HepG2 (cell line): ENCODE measurements around the gene TMEM134. TPM values are rescaled to one million over a fixed set of nuclear protein-coding genes. Genes with fewer than 3 reads are reported as not detected.
"Not testable (repeated sequence)": the region's sequence is repeated elsewhere in the genome, so short reads cannot be mapped to it uniquely, and the experiment has no call there.

Experiments used
- ATAC-seq: fragments of 200-7000 bp; cut with Tn5 transposase; 3 replicates; pipeline ENCODE4 v1.9.1; 2020; ENCODE audit warnings: mild to moderate bottlenecking, moderate library complexity
- BruUV-seq: library from RNA; stranded (reverse); fragments of 400-500 nt; replicated peaks from 2 replicates; lab custom pipeline; 2021; lab: Mats Ljungman, UMichigan
- CTCF ChIA-PET: fragments of 300-600 bp; formaldehyde crosslinking; extraction: SDS; loops from one replicate; lab custom pipeline; 2021; ENCODE audit warnings: low total read pairs, inconsistent platforms, low intra/inter-chr PET ratio; lab: Yijun Ruan, JAX
- POLR2A ChIA-PET: fragments of 350-600 bp; sonication (Branson Sonifier 250); formaldehyde crosslinking; loops from one replicate; lab custom pipeline; 2020; ENCODE audit warnings: antibody characterized with exemption, inconsistent platforms; lab: Yijun Ruan, JAX
- DNase-seq: peaks from one replicate; pipeline ENCODE4 v3.0.0-alpha.2; 2015; ENCODE audit warnings: low spot score
- FAIRE-seq: peaks from 3 replicates; lab custom pipeline; 2011; peaks lifted over from hg19 to GRCh38; lab: Jason Lieb, UNC
- H2AFZ ChIP-seq: one replicate; pipeline ENCODE4 v1.6.1; 2011; ENCODE audit warnings: low read length, inconsistent platforms
- H3K27ac ChIP-seq: fragments of 300-600 bp; 3 replicates; pipeline ENCODE4 v1.8.0; 2011; ENCODE audit warnings: mixed run types, mild to moderate bottlenecking, mixed read lengths, low read length, inconsistent platforms; ENCODE audit not compliant: insufficient read depth; ENCODE audit errors: extremely low read length
- H3K27me3 ChIP-seq, 2 experiments: fragments of 200-600 bp in 1 of 2; 2 replicates in 1 of 2; 3 replicates in 1 of 2; pipeline versions ENCODE4 v1.6.0 to v1.8.0; 2011; ENCODE audit warnings: low read length in 2 of 2, mild to moderate bottlenecking in 2 of 2, moderate library complexity in 2 of 2, inconsistent platforms in 1 of 2; ENCODE audit not compliant: insufficient read depth in 2 of 2, control insufficient read depth in 1 of 2
- H3K36me3 ChIP-seq, 2 experiments: fragments of 200-600 bp in 1 of 2; replicated peaks in 1 of 2; 2 replicates in 1 of 2; 3 replicates in 1 of 2; pipeline versions ENCODE4 v1.5.1 to v1.8.0; 2011; ENCODE audit warnings: low read length in 2 of 2, inconsistent platforms in 1 of 2; ENCODE audit not compliant: insufficient read depth in 2 of 2, control insufficient read depth in 1 of 2
- H3K4me1 ChIP-seq: 2 replicates; pipeline ENCODE4 v1.5.1; 2012; ENCODE audit warnings: low read length, inconsistent platforms; ENCODE audit not compliant: insufficient read depth
- H3K4me2 ChIP-seq: 2 replicates; pipeline ENCODE4 v1.6.0; 2011; ENCODE audit warnings: low read depth, low read length, inconsistent platforms
- H3K4me3 ChIP-seq, 3 experiments: fragments of 200-600 bp in 1 of 3; sonication (generic), shearing (Covaris generic) in 1 of 3; replicated peaks in 1 of 3; 2 replicates each; pipeline ENCODE4 v1.5.1; 2011 to 2016; ENCODE audit warnings: low read length in 3 of 3, inconsistent platforms in 2 of 3, low read depth in 2 of 3, mild to moderate bottlenecking in 2 of 3, control low read depth in 1 of 3, mixed read lengths in 1 of 3; ENCODE audit not compliant: insufficient read depth in 1 of 3
- H3K79me2 ChIP-seq: one replicate; pipeline ENCODE4 v1.6.1; 2011; ENCODE audit warnings: low read length, inconsistent platforms; ENCODE audit not compliant: insufficient read depth
- H3K9ac ChIP-seq: 2 replicates; pipeline ENCODE4 v1.6.0; 2011; ENCODE audit warnings: mild to moderate bottlenecking, low read depth, low read length, inconsistent platforms; ENCODE audit not compliant: insufficient read depth
- H3K9me3 ChIP-seq: 2 replicates; pipeline ENCODE4 v1.5.1; 2012; ENCODE audit warnings: mild to moderate bottlenecking, low read length
- H4K20me1 ChIP-seq: 2 replicates; pipeline ENCODE4 v1.6.0; 2011; ENCODE audit warnings: inconsistent platforms, mild to moderate bottlenecking, low read length, moderate library complexity; ENCODE audit not compliant: insufficient read depth
- ZNF121 ChIP-seq: sonication (generic); formaldehyde crosslinking; IDR thresholded peaks from 2 replicates; pipeline ENCODE4 v1.5.0; 2020; ENCODE audit warnings: mild to moderate bottlenecking, missing genetic modification reagents
- WGBS: methylation state at CpG from one replicate; pipeline ENCODE4 v1.1.6; 2017; ENCODE audit warnings: low lambda C conversion rate; 5-methylcytosine and 5-hydroxymethylcytosine counted together
- in situ Hi-C: cut with HindIII; loops from 2 replicates; pipeline ENCODE4 v1.10.0; 2017; ENCODE audit warnings: low pct_unique_long_range_greater_than_20kb; ENCODE audit not compliant: extremely low pct_ligation_motif_present
- intact Hi-C: fragments of 100-400 bp; cut with micrococcal nuclease; formaldehyde crosslinking; loops from one replicate; pipeline ENCODE4 v1.10.0; 2022; ENCODE audit not compliant: unreplicated experiment
- polyA plus RNA-seq, 8 experiments: library from polyadenylated mRNA; depleted of rRNA in 3 of 8; stranded (reverse) in 7 of 8; unstranded in 1 of 8; fragments of >200 nt; fragmentation: Illumina TruSeq in 4 of 8; extraction: Trizol in 4 of 8; gene quantifications; 2 replicates each; pipeline versions ENCODE4 v1.2.1 to v1.2.3, GENCODE V29; 2011 to 2016; ENCODE audit warnings: low read depth in 4 of 8, missing spikeins in 1 of 8, mixed read lengths in 1 of 8; ENCODE audit not compliant: insufficient read depth in 1 of 8
- total RNA-seq, 5 experiments: library from RNA; depleted of rRNA; stranded (reverse); fragments of >200 nt; fragmentation: Illumina TruSeq; extraction: Trizol; gene quantifications; 2 replicates each; pipeline ENCODE4 v1.2.3, GENCODE V29; 2016; ENCODE audit warnings: low read depth in 1 of 5
- TF ChIP-seq, protein P1 (sequence below): sonication (generic); formaldehyde crosslinking; IDR thresholded peaks from 2 replicates; pipeline ENCODE4 v1.4.0; 2020; ENCODE audit warnings: missing genetic modification reagents
- TF ChIP-seq, protein P2 (sequence below): sonication (generic); formaldehyde crosslinking; IDR thresholded peaks from 2 replicates; pipeline ENCODE4 v1.5.0; 2020; ENCODE audit warnings: mild to moderate bottlenecking, missing genetic modification reagents

TMEM134 gene
- total and polyA plus RNA-seq, 2 of the 13 experiments (the other 11 are each of a cell fraction or from before 2014, with no cell fraction given) = 6.9 to 26.9 TPM

DNA sequence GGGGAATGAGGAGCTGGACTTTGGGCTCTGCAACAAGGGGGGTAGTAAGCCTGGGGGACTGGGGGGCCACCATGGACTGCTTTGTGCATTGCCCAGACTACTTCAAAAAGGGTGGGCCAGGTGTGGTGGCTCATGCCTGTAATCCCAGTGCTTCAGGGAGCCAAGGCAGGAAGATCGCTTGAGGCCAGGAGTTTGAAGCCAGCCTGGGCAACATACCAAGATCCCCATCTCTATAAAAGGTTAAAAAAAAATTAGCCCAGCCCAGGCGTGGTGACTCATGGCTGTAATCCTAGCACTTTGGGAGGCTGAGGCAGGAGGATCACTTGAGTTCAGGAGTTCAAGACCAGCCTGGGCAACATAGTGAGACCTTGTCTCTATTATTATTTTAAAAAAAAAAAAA lies 3.5 kb downstream of the TMEM134 start:
- Histone ChIP-seq H3K9ac (peak overlapping the region; percentile 73), H3K4me1 (peaks cover 50% of the 10 kb centered on the region)
- intact Hi-C loops, BruUV-seq, H3K79me2 ChIP-seq, ATAC-seq: not testable (repeated sequence)
- POLR2A ChIA-PET = interaction anchor here (0.6 to 2.5 kb wide), 11 partner anchors 8 to 185 kb away, joined by 3 to 16 read pairs (median 4); partner anchors contain the start of genes ACY3, AIP, CORO1B and PPP1CA
- TF ChIP-seq, protein P1, sequence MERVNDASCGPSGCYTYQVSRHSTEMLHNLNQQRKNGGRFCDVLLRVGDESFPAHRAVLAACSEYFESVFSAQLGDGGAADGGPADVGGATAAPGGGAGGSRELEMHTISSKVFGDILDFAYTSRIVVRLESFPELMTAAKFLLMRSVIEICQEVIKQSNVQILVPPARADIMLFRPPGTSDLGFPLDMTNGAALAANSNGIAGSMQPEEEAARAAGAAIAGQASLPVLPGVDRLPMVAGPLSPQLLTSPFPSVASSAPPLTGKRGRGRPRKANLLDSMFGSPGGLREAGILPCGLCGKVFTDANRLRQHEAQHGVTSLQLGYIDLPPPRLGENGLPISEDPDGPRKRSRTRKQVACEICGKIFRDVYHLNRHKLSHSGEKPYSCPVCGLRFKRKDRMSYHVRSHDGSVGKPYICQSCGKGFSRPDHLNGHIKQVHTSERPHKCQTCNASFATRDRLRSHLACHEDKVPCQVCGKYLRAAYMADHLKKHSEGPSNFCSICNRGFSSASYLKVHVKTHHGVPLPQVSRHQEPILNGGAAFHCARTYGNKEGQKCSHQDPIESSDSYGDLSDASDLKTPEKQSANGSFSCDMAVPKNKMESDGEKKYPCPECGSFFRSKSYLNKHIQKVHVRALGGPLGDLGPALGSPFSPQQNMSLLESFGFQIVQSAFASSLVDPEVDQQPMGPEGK (CRISPR knock-in tag) = peak; percentile 26; the same call in 1 of the 2 replicates
- peak; percentile 51; the same call in 1 of the 2 replicates for TF ChIP-seq ZNF121
- TF ChIP-seq, protein P2, sequence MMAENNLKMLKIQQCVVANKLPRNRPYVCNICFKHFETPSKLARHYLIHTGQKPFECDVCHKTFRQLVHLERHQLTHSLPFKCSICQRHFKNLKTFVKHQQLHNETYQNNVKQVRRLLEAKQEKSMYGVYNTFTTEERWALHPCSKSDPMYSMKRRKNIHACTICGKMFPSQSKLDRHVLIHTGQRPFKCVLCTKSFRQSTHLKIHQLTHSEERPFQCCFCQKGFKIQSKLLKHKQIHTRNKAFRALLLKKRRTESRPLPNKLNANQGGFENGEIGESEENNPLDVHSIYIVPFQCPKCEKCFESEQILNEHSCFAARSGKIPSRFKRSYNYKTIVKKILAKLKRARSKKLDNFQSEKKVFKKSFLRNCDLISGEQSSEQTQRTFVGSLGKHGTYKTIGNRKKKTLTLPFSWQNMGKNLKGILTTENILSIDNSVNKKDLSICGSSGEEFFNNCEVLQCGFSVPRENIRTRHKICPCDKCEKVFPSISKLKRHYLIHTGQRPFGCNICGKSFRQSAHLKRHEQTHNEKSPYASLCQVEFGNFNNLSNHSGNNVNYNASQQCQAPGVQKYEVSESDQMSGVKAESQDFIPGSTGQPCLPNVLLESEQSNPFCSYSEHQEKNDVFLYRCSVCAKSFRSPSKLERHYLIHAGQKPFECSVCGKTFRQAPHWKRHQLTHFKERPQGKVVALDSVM (CRISPR knock-in tag) = peak; percentile 70
- TF ChIP-seq, all 625 proteins: peak for 3; not testable (repeated sequence) for 622
- H3K9me3 ChIP-seq, H2AFZ ChIP-seq, H3K27me3 ChIP-seq, DNase-seq, FAIRE-seq, H4K20me1 ChIP-seq, CTCF ChIA-PET, H3K36me3 ChIP-seq: not testable (repeated sequence)
- in situ Hi-C loops = loop anchor here (5.0 kb wide), 1 partner anchor 63 kb away; the partner anchor contains the start of genes PPP1CA and TBC1D10C
- Histone ChIP-seq H3K27ac (peak overlapping the region; percentile 64), H3K4me2 (peak overlapping the region; percentile 74), H3K4me3 (peak overlapping the region; percentile 57 to 97 (median 80))
- 83% methylated on average over 2 of the region's 2 CpGs for WGBS
